Occipital lobe (tissue), 2 donors: Measurements from ENCODE around the gene CTNNA2. TPM values are rescaled to one million over a fixed set of nuclear protein-coding genes. Genes with fewer than 3 reads are reported as not detected.
"Not testable (repeated sequence)": the region's sequence is repeated elsewhere in the genome, so short reads cannot be mapped to it uniquely, and the experiment has no call there.

Source experiments
- DNase-seq: peaks from one replicate; lab custom pipeline; 2025; lab: John Stamatoyannopoulos, UW
- total RNA-seq: library from RNA; depleted of rRNA; stranded (reverse); fragments of >200 nt; gene quantifications from one replicate; pipeline ENCODE4 v1.2.3, GENCODE V29; 2014

Gene CTNNA2
- total RNA-seq, 1 donor from 2014 or later = 261 TPM

DNA sequence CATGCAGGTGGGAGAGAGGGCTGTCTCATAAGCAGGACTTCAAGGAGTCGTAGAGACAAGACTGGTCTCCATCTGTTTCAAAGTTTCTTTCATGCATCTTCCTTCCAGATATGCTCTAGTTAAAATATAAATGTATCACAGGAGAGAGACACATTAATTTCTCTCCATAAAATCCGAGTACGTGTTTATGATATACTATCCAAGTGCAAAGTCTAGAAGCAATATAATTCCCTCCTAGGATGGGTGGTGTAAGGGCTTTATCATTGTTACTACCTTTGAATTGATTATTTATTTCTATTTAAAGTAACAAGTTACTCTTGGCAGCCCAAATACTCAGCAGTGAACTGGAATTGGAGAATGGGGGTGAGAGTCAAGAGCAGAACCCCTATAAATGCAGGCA is 619.4 kb downstream of the CTNNA2 start:
- DNase-seq = no peak

DNA sequence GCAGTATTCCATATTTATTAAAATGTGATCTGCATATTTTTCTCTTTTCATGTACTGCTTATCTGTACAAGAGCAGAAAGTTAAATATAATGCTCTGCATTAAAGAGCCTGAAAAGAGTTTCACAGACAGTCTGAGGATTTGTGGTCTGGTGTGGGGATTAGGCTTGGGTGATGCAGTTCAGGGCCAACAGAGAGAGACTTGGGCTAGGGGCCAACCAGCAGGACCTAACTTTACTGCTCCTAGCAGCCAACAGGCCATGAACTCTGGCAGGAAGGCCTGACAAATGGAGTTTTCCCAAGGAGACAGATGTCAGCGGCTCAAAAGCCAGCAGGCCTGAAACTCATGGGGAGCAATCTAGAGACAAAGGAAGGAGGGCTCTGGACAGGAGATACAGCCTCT is 622.1 kb downstream of the CTNNA2 start:
- no peak for DNase-seq

DNA sequence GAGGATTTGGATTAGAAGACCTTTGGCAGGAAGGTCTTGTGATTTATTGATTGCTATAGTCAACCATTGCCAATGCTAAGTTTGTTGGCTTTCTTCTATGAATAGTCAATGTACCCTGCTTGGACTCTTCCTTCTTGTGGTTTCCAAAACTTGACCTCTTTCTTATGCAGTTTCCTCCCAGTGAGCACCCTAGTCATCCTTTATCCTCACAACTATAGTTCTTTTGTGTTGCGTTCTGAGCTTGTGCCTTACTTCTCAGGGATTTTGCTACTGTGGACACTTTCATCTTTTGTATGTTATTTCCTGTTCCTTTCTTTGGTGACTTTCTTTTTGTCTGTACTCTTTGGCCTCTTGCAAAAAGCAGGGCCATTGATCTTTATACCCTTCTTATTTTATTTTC is 623.5 kb downstream of the CTNNA2 start:
- no peak for DNase-seq

DNA sequence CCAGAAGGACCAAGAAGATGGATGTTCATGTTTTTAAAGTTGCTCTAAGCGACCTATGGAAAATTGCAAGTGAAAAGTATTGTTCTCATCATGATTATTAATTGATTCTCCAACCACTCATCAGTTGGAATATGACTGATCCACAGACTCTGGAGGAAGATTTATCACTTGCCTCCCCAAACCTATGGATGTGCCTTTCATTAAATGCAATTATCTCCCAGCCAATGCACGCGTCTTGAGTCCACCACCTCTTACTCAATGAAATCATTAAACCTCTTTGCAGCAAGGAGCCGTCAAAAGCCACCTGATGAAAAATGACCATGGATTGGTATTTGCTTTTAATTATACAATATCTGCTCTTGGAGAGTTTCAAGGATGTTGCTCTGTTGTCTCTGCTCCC is 626.1 kb downstream of the CTNNA2 start:
- DNase-seq = no peak

DNA sequence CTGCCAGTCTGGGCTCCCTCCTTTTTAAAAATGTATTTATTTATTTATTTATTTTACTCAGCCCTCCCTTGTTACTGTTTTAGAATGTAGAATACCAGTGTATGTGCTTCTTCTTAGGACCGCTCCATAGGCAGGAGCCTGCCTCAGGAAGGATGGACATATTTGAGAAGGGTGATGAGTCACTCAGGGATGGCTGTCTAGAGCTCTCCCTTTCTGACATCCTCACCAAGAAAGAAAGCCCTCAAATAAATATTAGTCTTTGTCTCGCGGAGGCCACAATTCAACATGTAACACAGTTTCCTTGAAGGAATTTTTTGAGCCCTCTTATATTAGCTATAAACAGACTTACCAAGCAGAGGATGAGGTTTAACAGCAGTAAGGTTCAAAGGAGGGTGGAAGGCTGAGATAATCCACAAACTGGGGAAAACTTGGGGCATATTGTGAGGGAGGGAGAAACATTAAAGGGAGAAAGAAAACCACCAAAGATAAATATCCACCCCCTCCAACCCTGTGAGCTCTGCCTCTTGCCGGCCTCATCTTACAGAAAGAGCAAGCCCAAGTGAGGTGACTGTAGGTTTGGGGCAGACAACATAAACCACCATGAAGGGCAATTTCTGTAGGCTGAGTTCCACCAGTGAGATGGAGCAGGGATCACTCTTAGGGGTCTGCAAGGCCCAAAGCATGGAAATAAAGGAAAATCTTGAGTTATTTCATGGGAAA is 628.3 kb downstream of the CTNNA2 start:
- no peak for DNase-seq

DNA sequence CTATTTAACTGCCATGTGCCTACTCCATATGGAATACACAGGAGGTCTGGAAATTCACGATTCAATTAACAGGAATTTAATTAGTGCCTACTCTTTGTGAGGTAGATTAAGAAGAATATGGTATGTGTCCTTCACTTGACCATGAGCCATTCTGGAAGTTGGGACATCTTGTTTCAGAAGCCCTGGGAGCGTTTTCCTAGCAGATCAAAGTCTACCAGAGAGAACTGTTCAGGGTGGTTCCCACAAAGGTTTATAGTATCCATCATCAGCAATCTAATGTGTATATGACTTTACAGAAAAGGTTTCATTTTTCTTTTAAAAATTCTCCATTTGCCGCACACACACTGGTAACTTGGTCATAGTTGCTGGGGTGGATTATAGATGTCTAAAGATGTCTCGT is 632.6 kb downstream of the CTNNA2 start:
- DNase-seq = no peak

DNA sequence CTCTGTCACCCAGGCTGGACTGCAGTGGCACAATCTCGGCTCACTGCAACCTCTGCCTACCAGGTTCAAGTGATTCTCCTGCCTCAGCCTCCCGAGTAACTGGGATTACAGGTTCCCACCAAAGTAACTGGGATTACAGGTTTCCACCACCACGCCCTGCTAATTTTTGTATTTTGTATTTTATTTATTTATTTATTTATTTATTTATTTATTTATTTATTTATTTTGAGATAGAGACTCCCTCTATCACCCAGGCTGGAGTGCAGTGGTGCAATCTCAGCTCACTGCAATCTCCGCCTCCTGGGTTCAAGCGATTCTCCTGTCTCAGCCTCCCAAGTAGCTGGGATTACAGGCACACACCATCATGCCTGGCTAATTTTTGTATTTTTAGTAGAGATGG is 633.9 kb downstream of the CTNNA2 start:
- not testable (repeated sequence) for DNase-seq

DNA sequence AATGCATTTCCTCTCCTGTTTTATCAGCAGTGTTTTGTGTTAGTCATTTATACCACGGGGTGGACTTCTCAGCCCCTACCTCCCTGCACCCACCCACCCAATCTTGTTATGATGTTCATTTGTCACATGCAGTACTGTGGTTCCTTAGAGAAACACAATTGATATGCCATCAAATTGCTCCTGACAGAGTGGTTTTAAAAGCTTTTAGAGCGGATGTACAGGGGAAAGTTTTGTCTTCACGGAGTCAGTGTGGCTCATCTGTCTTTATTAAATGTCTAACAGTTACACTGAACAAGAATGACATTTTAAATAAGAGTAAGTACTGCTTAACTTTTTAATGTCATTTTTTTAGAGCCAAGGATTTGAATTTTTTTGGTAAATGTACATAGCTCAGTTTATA is 634.8 kb downstream of the CTNNA2 start:
- no peak for DNase-seq

DNA sequence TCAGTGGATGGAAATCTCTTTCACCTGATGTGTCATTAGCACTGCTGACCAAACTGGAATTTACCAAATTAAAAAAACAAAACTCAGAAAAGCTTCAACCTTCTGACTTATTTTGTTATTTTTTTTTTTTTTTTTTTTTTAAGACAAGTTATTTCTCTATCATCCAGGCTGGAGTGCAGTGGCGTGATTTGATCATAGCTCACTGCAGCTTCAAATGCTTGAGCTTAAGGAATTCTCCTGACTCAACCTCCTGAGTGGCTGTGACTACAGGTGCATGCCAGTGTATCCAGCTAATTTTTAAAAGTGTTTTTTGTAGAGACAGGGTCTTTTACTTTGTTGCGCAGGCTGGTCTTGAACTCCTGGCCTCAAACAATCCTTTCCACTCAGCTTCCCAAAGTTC is 636.1 kb downstream of the CTNNA2 start:
- DNase-seq = no peak

DNA sequence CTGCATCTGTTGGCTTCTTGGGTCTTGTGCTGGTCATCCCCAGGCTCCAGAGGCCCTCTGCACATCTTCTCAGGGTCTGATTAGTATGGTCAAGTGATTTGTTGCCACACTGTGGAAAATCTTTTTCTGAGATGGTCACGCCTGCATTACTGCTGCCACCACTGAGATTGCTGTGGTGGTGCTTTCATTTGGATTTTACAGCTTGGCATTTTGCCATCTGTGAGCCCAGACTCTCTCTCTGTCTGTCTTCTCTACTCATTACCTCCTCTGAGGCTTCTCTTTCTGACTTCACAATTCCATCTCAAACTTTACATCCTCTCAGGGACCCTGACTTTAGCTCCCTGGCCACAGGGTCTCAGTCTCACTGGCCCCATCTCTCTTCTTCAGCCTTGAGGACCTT is 637.1 kb downstream of the CTNNA2 start:
- no peak for DNase-seq

DNA sequence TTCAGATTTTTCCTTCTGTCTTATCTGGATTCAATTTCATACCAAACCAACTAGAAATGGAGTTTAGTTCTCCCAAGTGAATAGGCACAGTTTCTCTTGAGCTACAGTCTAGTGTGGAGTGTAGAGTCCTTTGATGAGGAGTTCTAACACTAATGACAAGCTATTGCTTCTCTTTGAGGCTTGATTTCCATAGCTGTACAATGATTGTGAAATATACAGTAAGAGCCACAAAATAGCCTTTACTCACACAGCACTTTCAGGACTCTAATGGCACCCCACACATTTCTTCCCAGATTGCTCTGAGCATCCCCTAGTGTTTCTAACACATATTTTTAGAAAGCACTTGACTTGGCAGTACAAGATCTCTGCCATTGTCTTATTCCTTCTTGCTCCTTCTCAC is 638.4 kb downstream of the CTNNA2 start:
- DNase-seq = no peak

DNA sequence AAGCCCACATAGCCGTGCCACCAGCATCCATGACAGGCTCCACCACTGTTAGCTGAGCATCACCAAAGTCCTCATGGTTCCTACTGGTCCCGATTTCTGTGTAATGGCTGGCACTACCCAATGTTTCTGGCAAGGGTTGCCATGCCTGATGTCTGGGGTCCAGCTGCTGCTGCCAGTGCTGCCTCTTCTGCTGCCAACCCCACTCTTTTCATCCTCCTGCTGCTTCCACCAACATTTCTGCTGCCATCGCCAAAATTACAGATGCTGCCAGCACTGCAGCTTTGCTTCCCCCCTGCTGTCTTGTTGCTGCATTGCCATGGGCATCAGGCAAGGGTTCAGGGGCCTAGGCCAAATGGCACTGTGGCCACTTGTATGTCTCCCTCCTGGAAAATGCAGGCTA is 638.8 kb downstream of the CTNNA2 start:
- no peak for DNase-seq

DNA sequence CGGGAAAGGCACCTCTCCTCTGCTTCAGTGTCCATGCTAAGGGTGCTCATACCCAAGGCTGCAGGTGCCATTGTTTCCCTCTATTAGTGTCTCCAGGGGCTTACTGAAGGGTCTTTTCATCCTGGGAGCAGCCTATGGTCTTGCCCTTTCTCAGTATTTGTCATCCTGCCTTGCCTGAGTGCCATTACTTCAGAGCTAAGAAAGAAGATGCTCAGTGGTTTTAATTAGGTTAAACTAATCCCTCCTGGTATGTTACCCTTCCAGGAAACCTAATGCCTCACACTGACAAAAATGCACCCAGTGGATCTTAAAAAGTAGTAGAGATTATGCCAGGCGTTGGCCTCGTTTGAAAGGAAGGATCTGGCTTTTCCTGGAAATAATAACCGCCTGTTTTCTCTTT is 640.3 kb downstream of the CTNNA2 start:
- no peak for DNase-seq

DNA sequence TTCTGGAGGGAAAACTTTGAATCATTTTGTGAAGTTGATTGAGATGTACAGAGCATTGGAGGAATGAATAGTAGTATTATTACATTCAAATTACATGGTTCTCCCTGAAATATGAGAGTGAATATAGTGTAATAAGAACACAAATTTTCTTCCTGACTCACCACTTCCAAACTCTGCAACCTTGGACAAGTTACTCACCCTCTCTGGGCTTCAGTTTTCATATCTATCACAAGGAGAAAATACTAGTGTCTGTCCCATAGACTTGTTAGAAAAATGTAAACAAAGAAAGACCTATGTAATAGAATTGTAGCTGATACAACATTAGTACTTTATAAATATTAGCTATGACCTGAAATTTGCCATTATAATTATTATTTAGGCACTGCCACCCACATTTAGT is 640.9 kb downstream of the CTNNA2 start:
- DNase-seq = no peak

DNA sequence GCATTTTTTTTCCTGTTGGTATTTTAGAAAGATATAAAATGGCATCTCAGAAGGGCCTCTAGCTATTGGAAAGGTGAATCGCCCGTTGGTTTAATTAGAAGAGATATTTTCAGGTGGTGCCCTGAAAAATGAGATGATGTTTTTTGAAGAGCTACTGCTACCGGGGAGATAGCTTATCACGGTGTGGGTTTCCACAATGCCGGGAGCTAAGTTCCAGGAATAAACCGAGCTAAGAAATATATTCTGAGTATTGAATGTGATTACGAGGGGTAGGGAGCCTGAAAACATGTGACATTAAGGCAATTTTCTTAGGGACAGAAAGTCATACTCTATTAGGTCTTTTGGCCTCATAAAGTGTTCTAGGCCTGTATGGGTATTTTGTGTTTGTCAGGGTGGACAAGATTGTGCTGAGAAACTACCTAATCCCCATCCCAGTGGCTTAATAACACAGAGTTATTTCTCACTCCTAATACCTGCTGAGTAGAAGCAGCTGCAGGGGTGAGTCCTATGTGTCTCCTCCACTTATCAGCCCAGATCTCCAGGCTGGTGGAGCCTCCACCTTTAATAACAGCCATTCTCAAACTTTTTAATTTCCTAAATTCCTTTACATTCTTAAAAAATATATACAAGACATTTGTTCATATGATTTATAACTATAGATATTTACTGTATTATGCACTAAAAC is 641.5 kb downstream of the CTNNA2 start:
- DNase-seq = no peak

DNA sequence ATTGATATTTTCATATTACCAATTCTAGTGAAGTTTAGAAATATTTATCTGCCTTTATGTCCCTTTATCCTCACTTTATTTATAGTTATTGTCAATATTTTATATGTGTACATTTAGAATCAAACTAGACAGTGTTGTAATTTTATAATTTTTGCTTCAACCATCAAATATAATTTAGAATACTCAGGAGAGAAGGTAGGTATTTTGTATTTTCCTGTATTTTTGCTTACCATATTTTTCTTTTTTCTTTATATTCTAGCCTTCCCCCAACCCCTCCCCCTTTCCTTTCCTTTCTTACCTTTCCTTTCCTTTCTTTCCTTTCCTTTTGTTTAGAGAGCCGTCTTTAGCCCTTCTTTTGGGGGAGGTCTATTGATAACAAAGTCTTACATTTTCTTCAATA is 651.5 kb downstream of the CTNNA2 start:
- no peak for DNase-seq

DNA sequence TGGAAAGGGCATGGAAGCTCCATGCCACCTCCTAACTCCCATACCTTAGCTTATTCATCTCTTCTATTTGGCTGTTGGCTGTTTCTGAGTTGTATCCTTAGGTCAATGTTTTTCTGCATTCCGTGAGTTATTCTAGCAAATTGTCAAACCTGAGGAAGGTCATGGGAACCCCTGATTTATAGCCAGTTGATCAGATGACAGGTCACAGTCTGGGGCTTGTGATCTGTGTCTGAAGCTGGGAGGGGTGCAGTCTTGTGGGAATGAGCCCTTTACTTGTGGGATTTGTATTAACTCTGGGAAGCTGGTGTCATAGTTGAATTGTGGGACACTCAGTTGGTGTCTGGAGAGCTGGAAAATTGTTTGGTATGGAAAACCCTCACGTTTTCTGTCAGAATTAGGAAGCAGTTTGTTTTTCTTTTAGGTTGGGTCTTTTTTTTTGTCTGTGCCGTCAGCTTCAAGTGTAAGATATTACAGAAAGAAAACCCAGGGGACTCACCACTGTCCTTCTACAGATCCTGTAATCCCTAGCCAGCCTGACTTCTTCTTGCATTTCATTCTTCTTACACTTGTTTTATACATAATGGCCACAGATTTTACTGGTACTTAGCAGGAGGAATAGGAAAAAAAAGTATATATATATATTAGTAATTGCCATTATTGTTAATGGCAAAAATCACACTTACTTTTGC is 653.8 kb downstream of the CTNNA2 start:
- no peak for DNase-seq

DNA sequence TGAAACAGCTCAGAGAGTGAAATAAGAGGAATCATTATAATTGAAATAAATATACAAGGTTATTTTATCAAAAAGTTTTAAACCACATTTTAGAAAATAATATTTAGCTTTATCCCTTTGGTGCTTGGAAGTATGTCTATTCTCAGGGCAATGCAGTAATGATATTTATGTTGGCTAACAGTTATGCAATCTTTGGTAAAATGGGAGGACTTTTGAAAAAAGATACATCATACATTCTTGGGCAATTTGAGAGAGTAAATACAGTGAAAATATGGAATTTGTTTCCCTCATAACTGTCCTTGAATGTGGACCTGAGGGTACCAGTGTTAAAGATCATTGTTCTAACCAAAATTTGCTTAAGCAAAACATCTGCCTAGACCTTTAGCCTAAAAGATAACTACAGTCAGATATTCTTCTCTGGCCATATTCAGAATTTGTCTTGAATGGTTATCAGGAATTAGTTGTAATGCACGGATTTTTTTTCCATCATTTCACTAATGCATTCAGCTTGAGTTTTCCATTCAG is 654.5 kb downstream of the CTNNA2 start:
- DNase-seq = no peak

DNA sequence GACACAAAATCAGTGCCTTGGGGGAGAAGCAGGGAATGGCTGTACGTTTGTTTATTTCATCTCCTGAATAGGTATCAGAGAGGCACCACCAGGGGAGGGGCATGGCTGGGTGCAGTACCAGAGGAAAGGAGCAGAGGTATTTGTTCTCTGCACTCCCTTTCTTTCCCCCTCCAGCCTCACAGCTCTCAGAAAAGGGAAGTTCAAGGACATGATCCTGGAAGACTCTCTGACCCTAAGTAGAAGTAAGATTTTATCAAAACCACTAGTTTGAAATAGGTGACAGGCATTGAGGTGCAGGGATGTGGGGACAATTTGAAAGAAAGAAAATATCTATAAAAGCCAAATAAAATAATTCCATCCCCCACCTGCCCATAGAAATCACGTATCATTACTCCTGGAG is 655.2 kb downstream of the CTNNA2 start:
- DNase-seq = no peak

DNA sequence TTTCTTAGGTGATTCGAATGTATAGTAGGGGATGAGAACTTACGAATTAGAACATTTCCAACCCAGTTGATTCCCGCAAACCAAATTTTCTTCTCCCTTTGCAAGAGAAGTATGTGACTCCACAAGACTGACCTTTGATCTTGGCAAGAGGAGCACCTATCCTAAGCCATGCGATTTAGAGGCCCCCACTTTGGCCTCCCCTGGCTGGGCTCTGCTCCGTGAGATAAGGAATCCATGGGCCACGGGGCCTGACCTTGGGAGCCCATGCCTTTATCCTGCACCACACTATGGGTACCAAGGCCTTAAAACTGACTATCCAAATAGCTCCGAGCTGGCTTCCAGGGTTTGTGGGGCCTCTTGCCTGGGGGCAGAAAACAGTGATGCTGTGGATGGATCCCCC is 656.0 kb downstream of the CTNNA2 start:
- DNase-seq = no peak

DNA sequence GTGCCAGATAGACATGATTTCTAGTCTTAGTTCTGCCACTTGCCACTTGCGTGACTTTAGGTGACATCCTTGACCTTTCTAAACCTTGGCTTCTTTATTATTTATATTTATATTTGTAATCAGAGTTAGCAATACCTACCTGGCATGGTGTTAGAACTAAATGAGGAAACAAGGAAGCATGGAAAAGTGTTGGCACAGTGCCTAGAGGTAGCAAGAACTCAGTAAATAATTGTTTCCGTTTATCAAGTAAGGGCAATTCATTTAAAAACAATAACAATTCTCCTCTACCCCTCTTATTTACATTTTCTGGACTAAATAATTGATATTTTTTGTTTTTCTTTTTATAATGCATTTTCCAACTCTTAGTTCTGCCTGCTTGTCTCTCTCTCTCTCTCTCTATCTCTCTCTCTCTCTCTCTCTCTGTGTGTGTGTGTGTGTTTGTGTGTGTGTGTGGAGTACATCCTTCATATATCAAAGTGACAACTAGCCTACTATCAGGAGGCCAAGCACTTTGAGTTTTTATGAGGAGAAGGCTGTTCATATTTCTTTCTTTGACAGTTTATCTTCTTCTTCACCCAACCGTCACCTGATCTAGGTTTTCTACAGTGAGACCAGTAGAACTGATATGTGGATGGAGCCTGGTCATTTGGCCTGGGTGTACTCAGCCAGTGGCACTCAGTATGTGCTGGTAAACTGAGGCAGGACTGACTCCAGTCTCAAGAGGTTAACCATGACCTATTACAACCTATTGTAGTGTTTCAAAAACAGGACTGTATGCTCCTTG is 657.2 kb downstream of the CTNNA2 start:
- DNase-seq = no peak

DNA sequence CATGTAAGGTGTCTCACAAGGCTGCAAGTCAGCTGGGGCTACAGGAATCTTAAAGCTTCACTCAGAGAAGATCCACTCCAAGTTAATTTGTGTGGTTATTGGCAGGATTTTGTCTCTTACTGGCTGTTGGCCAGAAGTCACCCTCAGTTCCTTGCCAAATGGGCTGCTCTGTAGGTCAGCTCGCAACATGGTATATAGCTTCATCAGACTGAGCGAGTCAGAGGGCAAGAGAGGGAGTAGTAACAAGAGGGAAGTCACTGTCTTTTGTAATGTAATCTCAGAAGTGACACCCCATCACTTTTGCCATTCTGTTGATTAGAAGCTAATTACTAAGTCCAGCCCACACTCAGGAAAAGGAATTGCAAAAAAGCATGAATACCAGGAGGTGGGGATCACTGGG is 672.2 kb downstream of the CTNNA2 start:
- no peak for DNase-seq
